GM23338 (cell line): ENCODE results near the gene REEP3. TPM values are rescaled to one million over a fixed set of nuclear protein-coding genes. Genes with fewer than 3 reads are reported as not detected.

Experiments
- ATAC-seq: fragments of 200-7000 bp; cut with Tn5 transposase; 3 replicates; pipeline ENCODE4 v1.9.1; 2020
- DNase-seq: peaks from one replicate; pipeline ENCODE4 v3.0.0-alpha.2; 2015; ENCODE audit warnings: low spot score
- H2AFZ ChIP-seq: fragments of 200-600 bp; sonication (generic); 2 replicates; pipeline ENCODE4 v1.8.0; 2016; ENCODE audit warnings: antibody characterized with exemption, mild to moderate bottlenecking, moderate library complexity
- H3F3A ChIP-seq: fragments of 200-600 bp; sonication (generic); replicated peaks from 2 replicates; pipeline ENCODE4 v1.8.0; 2017; ENCODE audit warnings: antibody characterized with exemption, mixed run types, low read depth
- H3K27ac ChIP-seq: fragments of 200-600 bp; sonication (generic); 2 replicates; pipeline ENCODE4 v1.6.1; 2016; ENCODE audit warnings: low read depth
- H3K27me3 ChIP-seq: fragments of 200-600 bp; sonication (generic); 2 replicates; pipeline ENCODE4 v1.8.0; 2016; ENCODE audit warnings: mild to moderate bottlenecking, mixed run types, moderate library complexity; ENCODE audit not compliant: insufficient read depth
- H3K36me3 ChIP-seq: fragments of 200-600 bp; sonication (generic); 2 replicates; pipeline ENCODE4 v1.8.0; 2016; ENCODE audit warnings: mild to moderate bottlenecking; ENCODE audit not compliant: insufficient read depth
- H3K4me1 ChIP-seq: fragments of 200-600 bp; sonication (generic); 2 replicates; pipeline ENCODE4 v1.8.0; 2016; ENCODE audit warnings: mild to moderate bottlenecking, moderate library complexity; ENCODE audit not compliant: insufficient read depth
- H3K4me2 ChIP-seq: fragments of 200-600 bp; sonication (generic); 2 replicates; pipeline ENCODE4 v1.7.1; 2017; ENCODE audit warnings: mixed run types
- H3K4me3 ChIP-seq: fragments of 200-600 bp; sonication (generic); 2 replicates; pipeline ENCODE4 v1.6.1; 2016; ENCODE audit warnings: mixed run types
- H3K79me2 ChIP-seq: fragments of 200-600 bp; sonication (generic); replicated peaks from 2 replicates; pipeline ENCODE4 v1.8.0; 2017; ENCODE audit warnings: mild to moderate bottlenecking; ENCODE audit not compliant: insufficient read depth
- H3K9me2 ChIP-seq: fragments of 200-600 bp; sonication (generic); 2 replicates; pipeline ENCODE4 v1.8.0; 2017; ENCODE audit not compliant: insufficient read depth
- H4K20me1 ChIP-seq: fragments of 200-600 bp; sonication (generic); replicated peaks from 2 replicates; pipeline ENCODE4 v1.8.0; 2017; ENCODE audit warnings: mild to moderate bottlenecking; ENCODE audit not compliant: insufficient read depth
- H3K27ac Mint-ChIP-seq: 2 replicates; pipeline ENCODE4 v1.8.0; 2020; ENCODE audit warnings: inconsistent platforms, mild to moderate bottlenecking, moderate library complexity, mixed read lengths
- H3K27me3 Mint-ChIP-seq: 3 replicates; pipeline ENCODE4 v1.8.0; 2022; ENCODE audit warnings: low read depth, mild to moderate bottlenecking, moderate library complexity, mixed read lengths, inconsistent platforms; ENCODE audit not compliant: insufficient read depth, poor library complexity
- H3K36me3 Mint-ChIP-seq: 3 replicates; pipeline ENCODE4 v1.8.0; 2021; ENCODE audit warnings: low read depth, mild to moderate bottlenecking, inconsistent platforms, moderate library complexity, mixed read lengths
- H3K4me1 Mint-ChIP-seq: 3 replicates; pipeline ENCODE4 v1.8.0; 2020; ENCODE audit warnings: mild to moderate bottlenecking, inconsistent platforms, mixed read lengths
- H3K4me3 Mint-ChIP-seq: 3 replicates; pipeline ENCODE4 v1.8.0; 2021; ENCODE audit warnings: moderate library complexity, mild to moderate bottlenecking, inconsistent platforms, mixed read lengths
- H3K9me3 Mint-ChIP-seq: 3 replicates; pipeline ENCODE4 v1.8.0; 2020; ENCODE audit warnings: moderate library complexity, mild to moderate bottlenecking, inconsistent platforms, mixed read lengths
- CREB1 ChIP-seq: fragments of 250-450 bp; sonication (Bioruptor Pico); IDR thresholded peaks from 2 replicates; pipeline ENCODE4 v1.5.0; 2020; ENCODE audit warnings: low read depth, mild to moderate bottlenecking, moderate library complexity
- JUNB ChIP-seq: IDR thresholded peaks from one replicate; pipeline ENCODE4 v1.6.1; 2016; ENCODE audit warnings: antibody characterized with exemption; ENCODE audit not compliant: unreplicated experiment
- NANOG ChIP-seq: IDR thresholded peaks from 2 replicates; pipeline ENCODE4 v1.6.1; 2016; ENCODE audit warnings: antibody characterized with exemption, borderline replicate concordance
- POLR2AphosphoS5 ChIP-seq: IDR thresholded peaks from 2 replicates; pipeline ENCODE4 v1.6.1; 2016; ENCODE audit warnings: antibody characterized with exemption, low read depth
- STAT1 ChIP-seq: IDR thresholded peaks from one replicate; pipeline ENCODE4 v1.6.1; 2016; ENCODE audit warnings: antibody characterized with exemption; ENCODE audit not compliant: unreplicated experiment
- ZNF114 ChIP-seq: fragments of 250-450 bp; sonication (Bioruptor Pico); IDR thresholded peaks from 2 replicates; pipeline ENCODE4 v1.5.0; 2020; ENCODE audit warnings: mild to moderate bottlenecking, moderate library complexity
- polyA plus RNA-seq: library from polyadenylated mRNA; unstranded; fragments of >200 nt; fragmentation: Nextera tagmentation; extraction: Ambion mirVana; gene quantifications from 2 replicates; pipeline ENCODE4 v1.2.1, GENCODE V29; 2016
- total RNA-seq: library from RNA; depleted of rRNA; stranded (reverse); fragments of >200 nt; shearing (Covaris generic); gene quantifications from 2 replicates; pipeline ENCODE4 v1.2.3, GENCODE V29; 2014
- TF ChIP-seq, protein P1 (sequence below), 2 experiments: fragments of 200-600 bp in 1 of 2; sonication (generic) in 1 of 2; conservative IDR thresholded peaks; 2 replicates each; pipeline versions ENCODE4 v1.5.1 to v1.6.1; 2016 to 2017; ENCODE audit warnings: antibody characterized with exemption in 2 of 2, low read depth in 2 of 2, mild to moderate bottlenecking in 2 of 2, moderate library complexity in 1 of 2
- TF ChIP-seq, protein P2 (sequence below): fragments of 250-450 bp; sonication (Bioruptor Pico); IDR thresholded peaks from 2 replicates; pipeline ENCODE4 v1.5.0; 2020; ENCODE audit warnings: mild to moderate bottlenecking, moderate library complexity
- TF ChIP-seq, protein P3 (sequence below): IDR thresholded peaks from 2 replicates; pipeline ENCODE4 v1.6.1; 2016; ENCODE audit warnings: antibody characterized with exemption
- TF ChIP-seq, protein P4 (sequence below): IDR thresholded peaks from one replicate; pipeline ENCODE4 v1.6.1; 2018; ENCODE audit warnings: antibody characterized with exemption; ENCODE audit not compliant: unreplicated experiment

REEP3 gene
- total and polyA plus RNA-seq, 2 experiments from 2014 or later = 29.5 to 48.7 TPM

DNA sequence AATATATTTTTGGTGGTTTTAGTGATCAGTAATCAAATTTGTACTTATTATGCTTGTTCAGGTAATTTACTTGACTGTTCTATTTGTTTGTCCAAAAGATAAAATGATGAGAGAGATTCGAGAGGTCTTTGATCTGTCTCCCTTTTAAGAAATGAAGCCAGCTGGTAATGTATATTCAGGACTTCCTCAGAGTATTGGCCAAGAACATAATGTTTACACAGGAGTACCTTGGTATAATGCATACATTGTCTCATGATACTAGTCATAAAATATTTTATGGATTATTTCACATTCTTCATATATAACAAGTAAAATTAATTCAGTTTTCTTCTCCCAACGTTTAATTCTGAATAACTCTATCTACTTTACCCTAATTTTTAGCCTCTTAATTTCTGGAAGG, 100.9 kb downstream of the REEP3 start:
- Mint-ChIP-seq H3K27ac (no peak overlapping the region), H3K4me3 (no peak overlapping the region), H3K36me3 (no peaks in the 10 kb centered on the region), H3K9me3 (no peaks in the 10 kb centered on the region), H3K27me3 (peaks cover 1% of the 10 kb centered on the region), H3K4me1 (peaks cover 24% of the 10 kb centered on the region)
- no peak overlapping the region for H3K4me3 ChIP-seq
- no peaks in the 10 kb centered on the region; the same call in 1 of the 2 replicates for H4K20me1 ChIP-seq
- ATAC-seq = no peak
- H3K27me3 ChIP-seq = no peaks in the 10 kb centered on the region
- no peaks in the 10 kb centered on the region for H3K79me2 ChIP-seq
- no peaks in the 10 kb centered on the region for H3K9me2 ChIP-seq
- H3K27ac ChIP-seq = no peak overlapping the region
- no peaks in the 10 kb centered on the region; the same call in 1 of the 2 replicates for H3K36me3 ChIP-seq
- no peaks in the 10 kb centered on the region for H3F3A ChIP-seq
- no peak overlapping the region for H2AFZ ChIP-seq
- peaks cover 14% of the 10 kb centered on the region; the same call in 1 of the 2 replicates for H3K4me1 ChIP-seq
- no peak overlapping the region for H3K4me2 ChIP-seq
- no peak for DNase-seq
- TF ChIP-seq, protein P1, sequence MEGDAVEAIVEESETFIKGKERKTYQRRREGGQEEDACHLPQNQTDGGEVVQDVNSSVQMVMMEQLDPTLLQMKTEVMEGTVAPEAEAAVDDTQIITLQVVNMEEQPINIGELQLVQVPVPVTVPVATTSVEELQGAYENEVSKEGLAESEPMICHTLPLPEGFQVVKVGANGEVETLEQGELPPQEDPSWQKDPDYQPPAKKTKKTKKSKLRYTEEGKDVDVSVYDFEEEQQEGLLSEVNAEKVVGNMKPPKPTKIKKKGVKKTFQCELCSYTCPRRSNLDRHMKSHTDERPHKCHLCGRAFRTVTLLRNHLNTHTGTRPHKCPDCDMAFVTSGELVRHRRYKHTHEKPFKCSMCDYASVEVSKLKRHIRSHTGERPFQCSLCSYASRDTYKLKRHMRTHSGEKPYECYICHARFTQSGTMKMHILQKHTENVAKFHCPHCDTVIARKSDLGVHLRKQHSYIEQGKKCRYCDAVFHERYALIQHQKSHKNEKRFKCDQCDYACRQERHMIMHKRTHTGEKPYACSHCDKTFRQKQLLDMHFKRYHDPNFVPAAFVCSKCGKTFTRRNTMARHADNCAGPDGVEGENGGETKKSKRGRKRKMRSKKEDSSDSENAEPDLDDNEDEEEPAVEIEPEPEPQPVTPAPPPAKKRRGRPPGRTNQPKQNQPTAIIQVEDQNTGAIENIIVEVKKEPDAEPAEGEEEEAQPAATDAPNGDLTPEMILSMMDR (conservative IDR thresholded peaks at IDR 0.05; ENCODE audit: low read depth in 2 of 2) = no peak

DNA sequence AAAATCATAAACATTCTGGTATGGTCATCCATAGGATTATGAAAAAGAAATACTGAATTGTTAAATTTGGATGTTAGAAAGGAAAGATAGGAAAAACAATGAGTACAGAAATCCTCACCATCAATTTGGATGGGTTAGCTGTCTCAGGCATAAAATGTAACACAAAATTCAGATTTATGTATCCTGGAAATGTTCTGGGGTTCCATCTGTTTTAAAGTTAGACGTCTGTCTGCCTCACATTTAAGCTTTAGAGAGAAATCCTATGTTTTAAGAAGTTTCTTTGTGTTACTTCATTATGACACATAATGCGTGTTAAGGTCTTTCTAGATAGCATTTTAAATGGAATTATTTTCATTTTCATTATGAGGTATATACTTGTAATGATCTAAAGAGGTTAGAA, 103.5 kb downstream of the REEP3 start:
- no peaks in the 10 kb centered on the region; the same call in 1 of the 2 replicates for H3K36me3 ChIP-seq
- peaks cover 20% of the 10 kb centered on the region for H3K4me1 ChIP-seq
- Mint-ChIP-seq H3K4me1 (peaks cover 40% of the 10 kb centered on the region), H3K36me3 (no peaks in the 10 kb centered on the region), H3K4me3 (no peak overlapping the region), H3K27ac (no peak overlapping the region), H3K9me3 (no peaks in the 10 kb centered on the region), H3K27me3 (peaks cover 6% of the 10 kb centered on the region)
- ATAC-seq (no peak), DNase-seq (no peak)
- no peaks in the 10 kb centered on the region for H4K20me1 ChIP-seq
- H3K4me2 ChIP-seq = no peak overlapping the region
- no peak overlapping the region for H3K27ac ChIP-seq
- H3K27me3 ChIP-seq = no peaks in the 10 kb centered on the region
- no peak overlapping the region for H3K4me3 ChIP-seq
- no peaks in the 10 kb centered on the region for H3K79me2 ChIP-seq
- no peaks in the 10 kb centered on the region; the same call in 1 of the 2 replicates for H3F3A ChIP-seq
- H2AFZ ChIP-seq = no peak overlapping the region
- no peaks in the 10 kb centered on the region for H3K9me2 ChIP-seq
- TF ChIP-seq, protein P2, sequence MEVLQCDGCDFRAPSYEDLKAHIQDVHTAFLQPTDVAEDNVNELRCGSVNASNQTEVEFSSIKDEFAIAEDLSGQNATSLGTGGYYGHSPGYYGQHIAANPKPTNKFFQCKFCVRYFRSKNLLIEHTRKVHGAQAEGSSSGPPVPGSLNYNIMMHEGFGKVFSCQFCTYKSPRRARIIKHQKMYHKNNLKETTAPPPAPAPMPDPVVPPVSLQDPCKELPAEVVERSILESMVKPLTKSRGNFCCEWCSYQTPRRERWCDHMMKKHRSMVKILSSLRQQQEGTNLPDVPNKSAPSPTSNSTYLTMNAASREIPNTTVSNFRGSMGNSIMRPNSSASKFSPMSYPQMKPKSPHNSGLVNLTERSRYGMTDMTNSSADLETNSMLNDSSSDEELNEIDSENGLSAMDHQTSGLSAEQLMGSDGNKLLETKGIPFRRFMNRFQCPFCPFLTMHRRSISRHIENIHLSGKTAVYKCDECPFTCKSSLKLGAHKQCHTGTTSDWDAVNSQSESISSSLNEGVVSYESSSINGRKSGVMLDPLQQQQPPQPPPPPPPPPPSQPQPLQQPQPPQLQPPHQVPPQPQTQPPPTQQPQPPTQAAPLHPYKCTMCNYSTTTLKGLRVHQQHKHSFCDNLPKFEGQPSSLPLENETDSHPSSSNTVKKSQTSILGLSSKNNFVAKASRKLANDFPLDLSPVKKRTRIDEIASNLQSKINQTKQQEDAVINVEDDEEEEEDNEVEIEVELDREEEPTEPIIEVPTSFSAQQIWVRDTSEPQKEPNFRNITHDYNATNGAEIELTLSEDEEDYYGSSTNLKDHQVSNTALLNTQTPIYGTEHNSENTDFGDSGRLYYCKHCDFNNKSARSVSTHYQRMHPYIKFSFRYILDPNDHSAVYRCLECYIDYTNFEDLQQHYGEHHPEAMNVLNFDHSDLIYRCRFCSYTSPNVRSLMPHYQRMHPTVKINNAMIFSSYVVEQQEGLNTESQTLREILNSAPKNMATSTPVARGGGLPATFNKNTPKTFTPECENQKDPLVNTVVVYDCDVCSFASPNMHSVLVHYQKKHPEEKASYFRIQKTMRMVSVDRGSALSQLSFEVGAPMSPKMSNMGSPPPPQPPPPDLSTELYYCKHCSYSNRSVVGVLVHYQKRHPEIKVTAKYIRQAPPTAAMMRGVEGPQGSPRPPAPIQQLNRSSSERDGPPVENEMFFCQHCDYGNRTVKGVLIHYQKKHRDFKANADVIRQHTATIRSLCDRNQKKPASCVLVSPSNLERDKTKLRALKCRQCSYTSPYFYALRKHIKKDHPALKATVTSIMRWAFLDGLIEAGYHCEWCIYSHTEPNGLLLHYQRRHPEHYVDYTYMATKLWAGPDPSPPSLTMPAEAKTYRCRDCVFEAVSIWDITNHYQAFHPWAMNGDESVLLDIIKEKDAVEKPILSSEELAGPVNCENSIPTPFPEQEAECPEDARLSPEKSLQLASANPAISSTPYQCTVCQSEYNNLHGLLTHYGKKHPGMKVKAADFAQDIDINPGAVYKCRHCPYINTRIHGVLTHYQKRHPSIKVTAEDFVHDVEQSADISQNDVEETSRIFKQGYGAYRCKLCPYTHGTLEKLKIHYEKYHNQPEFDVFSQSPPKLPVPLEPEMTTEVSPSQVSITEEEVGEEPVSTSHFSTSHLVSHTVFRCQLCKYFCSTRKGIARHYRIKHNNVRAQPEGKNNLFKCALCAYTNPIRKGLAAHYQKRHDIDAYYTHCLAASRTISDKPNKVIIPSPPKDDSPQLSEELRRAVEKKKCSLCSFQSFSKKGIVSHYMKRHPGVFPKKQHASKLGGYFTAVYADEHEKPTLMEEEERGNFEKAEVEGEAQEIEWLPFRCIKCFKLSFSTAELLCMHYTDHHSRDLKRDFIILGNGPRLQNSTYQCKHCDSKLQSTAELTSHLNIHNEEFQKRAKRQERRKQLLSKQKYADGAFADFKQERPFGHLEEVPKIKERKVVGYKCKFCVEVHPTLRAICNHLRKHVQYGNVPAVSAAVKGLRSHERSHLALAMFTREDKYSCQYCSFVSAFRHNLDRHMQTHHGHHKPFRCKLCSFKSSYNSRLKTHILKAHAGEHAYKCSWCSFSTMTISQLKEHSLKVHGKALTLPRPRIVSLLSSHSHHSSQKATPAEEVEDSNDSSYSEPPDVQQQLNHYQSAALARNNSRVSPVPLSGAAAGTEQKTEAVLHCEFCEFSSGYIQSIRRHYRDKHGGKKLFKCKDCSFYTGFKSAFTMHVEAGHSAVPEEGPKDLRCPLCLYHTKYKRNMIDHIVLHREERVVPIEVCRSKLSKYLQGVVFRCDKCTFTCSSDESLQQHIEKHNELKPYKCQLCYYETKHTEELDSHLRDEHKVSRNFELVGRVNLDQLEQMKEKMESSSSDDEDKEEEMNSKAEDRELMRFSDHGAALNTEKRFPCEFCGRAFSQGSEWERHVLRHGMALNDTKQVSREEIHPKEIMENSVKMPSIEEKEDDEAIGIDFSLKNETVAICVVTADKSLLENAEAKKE (CRISPR knock-in tag) = no peak
- TF ChIP-seq, protein P3, sequence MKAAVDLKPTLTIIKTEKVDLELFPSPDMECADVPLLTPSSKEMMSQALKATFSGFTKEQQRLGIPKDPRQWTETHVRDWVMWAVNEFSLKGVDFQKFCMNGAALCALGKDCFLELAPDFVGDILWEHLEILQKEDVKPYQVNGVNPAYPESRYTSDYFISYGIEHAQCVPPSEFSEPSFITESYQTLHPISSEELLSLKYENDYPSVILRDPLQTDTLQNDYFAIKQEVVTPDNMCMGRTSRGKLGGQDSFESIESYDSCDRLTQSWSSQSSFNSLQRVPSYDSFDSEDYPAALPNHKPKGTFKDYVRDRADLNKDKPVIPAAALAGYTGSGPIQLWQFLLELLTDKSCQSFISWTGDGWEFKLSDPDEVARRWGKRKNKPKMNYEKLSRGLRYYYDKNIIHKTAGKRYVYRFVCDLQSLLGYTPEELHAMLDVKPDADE = no peak
- TF ChIP-seq ZNF114 (CRISPR knock-in tag) (no peak), NANOG (no peak), CREB1 (CRISPR knock-in tag) (no peak), STAT1 (no peak), JUNB (no peak), POLR2AphosphoS5 (no peak)
- TF ChIP-seq, protein P4, sequence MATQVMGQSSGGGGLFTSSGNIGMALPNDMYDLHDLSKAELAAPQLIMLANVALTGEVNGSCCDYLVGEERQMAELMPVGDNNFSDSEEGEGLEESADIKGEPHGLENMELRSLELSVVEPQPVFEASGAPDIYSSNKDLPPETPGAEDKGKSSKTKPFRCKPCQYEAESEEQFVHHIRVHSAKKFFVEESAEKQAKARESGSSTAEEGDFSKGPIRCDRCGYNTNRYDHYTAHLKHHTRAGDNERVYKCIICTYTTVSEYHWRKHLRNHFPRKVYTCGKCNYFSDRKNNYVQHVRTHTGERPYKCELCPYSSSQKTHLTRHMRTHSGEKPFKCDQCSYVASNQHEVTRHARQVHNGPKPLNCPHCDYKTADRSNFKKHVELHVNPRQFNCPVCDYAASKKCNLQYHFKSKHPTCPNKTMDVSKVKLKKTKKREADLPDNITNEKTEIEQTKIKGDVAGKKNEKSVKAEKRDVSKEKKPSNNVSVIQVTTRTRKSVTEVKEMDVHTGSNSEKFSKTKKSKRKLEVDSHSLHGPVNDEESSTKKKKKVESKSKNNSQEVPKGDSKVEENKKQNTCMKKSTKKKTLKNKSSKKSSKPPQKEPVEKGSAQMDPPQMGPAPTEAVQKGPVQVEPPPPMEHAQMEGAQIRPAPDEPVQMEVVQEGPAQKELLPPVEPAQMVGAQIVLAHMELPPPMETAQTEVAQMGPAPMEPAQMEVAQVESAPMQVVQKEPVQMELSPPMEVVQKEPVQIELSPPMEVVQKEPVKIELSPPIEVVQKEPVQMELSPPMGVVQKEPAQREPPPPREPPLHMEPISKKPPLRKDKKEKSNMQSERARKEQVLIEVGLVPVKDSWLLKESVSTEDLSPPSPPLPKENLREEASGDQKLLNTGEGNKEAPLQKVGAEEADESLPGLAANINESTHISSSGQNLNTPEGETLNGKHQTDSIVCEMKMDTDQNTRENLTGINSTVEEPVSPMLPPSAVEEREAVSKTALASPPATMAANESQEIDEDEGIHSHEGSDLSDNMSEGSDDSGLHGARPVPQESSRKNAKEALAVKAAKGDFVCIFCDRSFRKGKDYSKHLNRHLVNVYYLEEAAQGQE = no peak
